WTC11 (cell line): ENCODE results near the gene HAUS5.

Experiments used
- AFF4 ChIP-seq: sonication (generic); formaldehyde crosslinking; IDR thresholded peaks from 2 replicates; pipeline ENCODE4 v1.8.1; 2023; ENCODE audit warnings: mild to moderate bottlenecking, missing genetic modification reagents, borderline replicate concordance
- ATF6 ChIP-seq: sonication (generic); formaldehyde crosslinking; IDR thresholded peaks from 2 replicates; pipeline ENCODE4 v1.8.1; 2023; ENCODE audit warnings: mild to moderate bottlenecking, missing genetic modification reagents
- CBFB ChIP-seq: sonication (generic); formaldehyde crosslinking; IDR thresholded peaks from 2 replicates; pipeline ENCODE4 v1.8.1; 2022; ENCODE audit warnings: mild to moderate bottlenecking, low read depth, missing genetic modification reagents
- CTCF ChIP-seq: fragments of 200-600 bp; IDR thresholded peaks from 2 replicates; pipeline ENCODE4 v1.8.0; 2022; ENCODE audit warnings: antibody characterized with exemption
- E2F4 ChIP-seq: sonication (generic); formaldehyde crosslinking; IDR thresholded peaks from 2 replicates; pipeline ENCODE4 v1.8.1; 2022; ENCODE audit warnings: low read depth, mild to moderate bottlenecking, moderate library complexity, missing genetic modification reagents, borderline replicate concordance
- ETV6 ChIP-seq: sonication (generic); formaldehyde crosslinking; IDR thresholded peaks from 2 replicates; pipeline ENCODE4 v1.8.1; 2022; ENCODE audit warnings: mild to moderate bottlenecking, missing genetic modification reagents
- FOXP1 ChIP-seq: sonication (generic); formaldehyde crosslinking; IDR thresholded peaks from 2 replicates; pipeline ENCODE4 v1.8.0; 2022; ENCODE audit warnings: missing genetic modification reagents, mild to moderate bottlenecking, moderate library complexity, borderline replicate concordance
- IRF2 ChIP-seq: sonication (generic); formaldehyde crosslinking; IDR thresholded peaks from 2 replicates; pipeline ENCODE4 v1.8.0; 2022; ENCODE audit warnings: low read depth, missing genetic modification reagents, borderline replicate concordance
- MAX ChIP-seq: sonication (generic); formaldehyde crosslinking; IDR thresholded peaks from 2 replicates; pipeline ENCODE4 v1.8.0; 2022; ENCODE audit warnings: mild to moderate bottlenecking, missing genetic modification reagents
- ZBTB43 ChIP-seq: sonication (generic); formaldehyde crosslinking; IDR thresholded peaks from 2 replicates; pipeline ENCODE4 v1.8.1; 2023; ENCODE audit warnings: mild to moderate bottlenecking, missing genetic modification reagents
- ZNF263 ChIP-seq: sonication (generic); formaldehyde crosslinking; IDR thresholded peaks from 2 replicates; pipeline ENCODE4 v1.8.1; 2022; ENCODE audit warnings: low read depth, mild to moderate bottlenecking, moderate library complexity, missing genetic modification reagents
- ZNF317 ChIP-seq: sonication (generic); formaldehyde crosslinking; IDR thresholded peaks from 2 replicates; pipeline ENCODE4 v1.8.1; 2023; ENCODE audit warnings: low read depth, mild to moderate bottlenecking, moderate library complexity, missing genetic modification reagents, borderline replicate concordance
- ZNF396 ChIP-seq: fragments of 250-450 bp; sonication (Bioruptor Pico); IDR thresholded peaks from 2 replicates; pipeline ENCODE4 v1.8.0; 2021; ENCODE audit warnings: mild to moderate bottlenecking, moderate library complexity, borderline replicate concordance

- TF ChIP-seq CTCF (no peak), ATF6 (no peak), E2F4 (CRISPR knock-in tag) (no peak), ZNF263 (no peak), ZNF396 (CRISPR knock-in tag) (no peak), MAX (CRISPR knock-in tag) (no peak), ZBTB43 (CRISPR knock-in tag) (no peak), FOXP1 (CRISPR knock-in tag) (no peak), ETV6 (CRISPR knock-in tag) (no peak), AFF4 (CRISPR knock-in tag) (no peak), ZNF317 (CRISPR knock-in tag) (no peak), CBFB (CRISPR knock-in tag) (no peak), IRF2 (CRISPR knock-in tag) (no peak)
These were observed 4.9 kb upstream of the HAUS5 start for GRCh38 chr19:35607661-35608060.
